ENCODE data around the gene ADAMTS13. TPM values are rescaled to one million over a fixed set of nuclear protein-coding genes. Genes with fewer than 3 reads are reported as not detected.
"Not testable (repeated sequence)": the region's sequence is repeated elsewhere in the genome, so short reads cannot be mapped to it uniquely, and the experiment has no call there.

The ADAMTS13 gene
- total RNA-seq, 2 donors from 2014 or later, result 2.0 to 2.4 TPM

DNA sequence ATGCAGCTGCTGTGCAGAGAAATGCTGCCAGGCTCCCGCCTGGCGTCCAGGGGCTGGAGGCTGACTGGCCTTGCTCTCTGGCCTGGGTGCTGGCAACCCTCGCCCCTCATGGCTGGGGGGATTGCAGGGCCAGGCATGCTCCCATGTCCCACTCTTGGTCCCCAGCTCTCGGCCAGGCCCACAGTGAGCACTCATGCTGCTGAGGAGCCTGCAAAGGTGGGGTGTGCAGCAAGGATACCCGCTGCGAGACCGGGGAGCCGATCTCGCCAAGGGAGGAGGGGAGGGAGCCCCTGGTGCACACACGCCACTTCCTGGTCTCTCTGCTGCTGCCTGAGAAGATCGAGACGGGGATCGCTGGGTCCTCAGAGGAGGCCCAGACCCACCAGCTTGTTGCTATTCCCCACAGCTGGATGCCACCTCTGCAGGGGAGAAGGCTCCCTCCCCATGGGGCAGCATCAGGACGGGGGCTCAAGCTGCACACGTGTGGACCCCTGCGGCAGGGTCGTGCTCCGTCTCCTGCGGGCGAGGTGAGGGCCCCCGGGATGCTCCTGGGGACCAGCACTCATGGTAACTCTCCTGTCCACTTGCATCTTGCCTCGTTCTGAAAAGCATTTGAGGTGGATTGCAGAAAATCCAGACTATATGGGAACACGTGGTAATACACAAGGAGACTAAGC is 23.3 kb downstream of the ADAMTS13 start:
- Histone ChIP-seq H3K9me3 (no peaks in the 10 kb centered on the region), H3K27ac (no peak overlapping the region), H3K4me1 (no peaks in the 10 kb centered on the region), H3K36me3 (no peaks in the 10 kb centered on the region), H3K4me3 (no peak overlapping the region), H3K27me3 (no peaks in the 10 kb centered on the region)
- TF ChIP-seq, protein P1, sequence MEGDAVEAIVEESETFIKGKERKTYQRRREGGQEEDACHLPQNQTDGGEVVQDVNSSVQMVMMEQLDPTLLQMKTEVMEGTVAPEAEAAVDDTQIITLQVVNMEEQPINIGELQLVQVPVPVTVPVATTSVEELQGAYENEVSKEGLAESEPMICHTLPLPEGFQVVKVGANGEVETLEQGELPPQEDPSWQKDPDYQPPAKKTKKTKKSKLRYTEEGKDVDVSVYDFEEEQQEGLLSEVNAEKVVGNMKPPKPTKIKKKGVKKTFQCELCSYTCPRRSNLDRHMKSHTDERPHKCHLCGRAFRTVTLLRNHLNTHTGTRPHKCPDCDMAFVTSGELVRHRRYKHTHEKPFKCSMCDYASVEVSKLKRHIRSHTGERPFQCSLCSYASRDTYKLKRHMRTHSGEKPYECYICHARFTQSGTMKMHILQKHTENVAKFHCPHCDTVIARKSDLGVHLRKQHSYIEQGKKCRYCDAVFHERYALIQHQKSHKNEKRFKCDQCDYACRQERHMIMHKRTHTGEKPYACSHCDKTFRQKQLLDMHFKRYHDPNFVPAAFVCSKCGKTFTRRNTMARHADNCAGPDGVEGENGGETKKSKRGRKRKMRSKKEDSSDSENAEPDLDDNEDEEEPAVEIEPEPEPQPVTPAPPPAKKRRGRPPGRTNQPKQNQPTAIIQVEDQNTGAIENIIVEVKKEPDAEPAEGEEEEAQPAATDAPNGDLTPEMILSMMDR (IDR thresholded peaks at IDR 0.05), result no peak
- no peak for DNase-seq (ENCODE audit: low spot score)

DNA sequence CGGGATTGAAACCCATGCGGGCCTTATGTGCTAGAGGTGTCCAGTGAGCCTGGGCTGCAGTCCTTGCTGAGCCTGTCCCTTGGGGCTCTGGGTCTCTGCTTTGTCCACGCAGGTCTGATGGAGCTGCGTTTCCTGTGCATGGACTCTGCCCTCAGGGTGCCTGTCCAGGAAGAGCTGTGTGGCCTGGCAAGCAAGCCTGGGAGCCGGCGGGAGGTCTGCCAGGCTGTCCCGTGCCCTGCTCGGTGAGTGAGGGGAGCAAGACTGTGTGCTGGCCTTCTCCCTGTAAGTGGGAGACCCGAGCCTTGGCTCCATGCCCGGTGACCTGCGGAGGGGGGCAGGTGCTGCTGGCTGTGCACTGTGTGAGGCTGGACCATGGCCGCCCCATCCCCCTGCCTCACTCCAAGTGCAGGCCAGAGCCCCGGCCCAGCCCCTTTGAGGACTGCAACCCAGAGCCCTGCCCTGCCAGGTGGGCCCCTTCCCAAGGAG is 26.4 kb downstream of the ADAMTS13 start:
- no peaks in the 10 kb centered on the region for H3K36me3 ChIP-seq
- no peaks in the 10 kb centered on the region for H3K9me3 ChIP-seq
- no peaks in the 10 kb centered on the region for H3K27me3 ChIP-seq
- no peak for DNase-seq (ENCODE audit: low spot score)
- no peaks in the 10 kb centered on the region for H3K4me1 ChIP-seq
- H3K4me3 ChIP-seq, result no peak overlapping the region
- TF ChIP-seq, protein P1 (IDR thresholded peaks at IDR 0.05), result no peak
- no peak overlapping the region for H3K27ac ChIP-seq

DNA sequence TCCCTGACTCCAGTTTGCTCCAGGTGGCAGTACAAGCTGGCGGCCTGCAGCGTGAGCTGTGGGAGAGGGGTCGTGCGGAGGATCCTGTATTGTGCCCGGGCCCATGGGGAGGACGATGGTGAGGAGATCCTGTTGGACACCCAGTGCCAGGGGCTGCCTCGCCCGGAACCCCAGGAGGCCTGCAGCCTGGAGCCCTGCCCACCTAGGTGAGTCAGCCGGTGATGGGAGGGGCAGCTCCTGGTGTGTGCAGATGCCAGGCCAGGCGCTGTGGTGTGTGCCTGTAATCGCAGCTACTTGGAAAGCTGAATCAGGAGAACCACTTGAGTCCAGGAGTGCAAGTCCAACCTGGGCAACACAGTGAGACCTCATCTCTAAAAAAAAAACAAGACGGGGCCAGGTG is 27.6 kb downstream of the ADAMTS13 start:
- Histone ChIP-seq H3K4me1 (no peaks in the 10 kb centered on the region), H3K36me3 (no peaks in the 10 kb centered on the region), H3K9me3 (no peaks in the 10 kb centered on the region), H3K27me3 (no peaks in the 10 kb centered on the region), H3K4me3 (no peak overlapping the region), H3K27ac (no peak overlapping the region)
- DNase-seq (ENCODE audit: low spot score), result no peak
- TF ChIP-seq, protein P1 (IDR thresholded peaks at IDR 0.05), result no peak

DNA sequence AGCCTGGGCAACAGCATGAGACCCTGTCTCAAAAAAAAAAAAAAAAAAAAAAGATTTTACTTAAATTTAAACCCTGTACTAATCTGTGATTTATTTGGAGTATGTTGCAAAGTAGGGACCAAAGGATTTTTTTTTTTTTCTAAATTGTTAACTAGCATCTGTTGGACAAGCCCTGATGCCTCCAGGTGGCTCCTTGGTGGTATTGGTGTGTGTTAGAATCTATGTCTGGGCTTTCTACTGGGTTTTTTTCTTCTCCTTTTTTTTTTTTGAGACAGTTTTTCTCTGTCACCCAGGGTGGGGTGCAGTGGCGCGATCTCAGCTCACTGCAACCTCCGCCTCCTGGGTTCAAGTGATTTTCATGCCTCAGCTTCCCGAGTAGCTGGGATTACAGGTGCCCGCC is 29.7 kb downstream of the ADAMTS13 start:
- H3K36me3 ChIP-seq; H3K4me1 ChIP-seq; H3K9me3 ChIP-seq; H3K27ac ChIP-seq; H3K4me3 ChIP-seq; H3K27me3 ChIP-seq; DNase-seq (ENCODE audit: low spot score): not testable (repeated sequence)

DNA sequence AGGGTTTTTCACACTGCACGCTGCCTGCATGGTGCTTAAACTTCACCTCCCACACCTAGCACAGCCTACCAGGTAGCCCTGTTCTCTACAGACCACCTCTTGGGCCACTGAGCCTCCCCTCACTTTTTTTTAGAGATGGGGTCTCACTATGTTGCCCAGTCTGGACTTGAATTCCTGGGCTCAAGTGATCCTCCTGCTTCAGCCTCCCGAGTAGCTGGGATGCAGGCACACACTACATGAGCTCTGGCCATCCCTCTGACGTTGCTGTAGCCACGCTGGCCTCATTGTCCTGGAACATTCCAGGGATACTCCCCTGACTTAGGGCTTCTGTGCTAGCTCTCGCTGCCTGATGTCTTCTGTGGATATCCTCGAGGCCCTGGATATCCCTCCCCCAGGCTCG is 30.4 kb downstream of the ADAMTS13 start:
- Histone ChIP-seq H3K4me1 (no peaks in the 10 kb centered on the region), H3K27ac (no peak overlapping the region), H3K9me3 (no peaks in the 10 kb centered on the region), H3K27me3 (no peaks in the 10 kb centered on the region), H3K4me3 (no peak overlapping the region), H3K36me3 (no peaks in the 10 kb centered on the region)
- TF ChIP-seq, protein P1 (IDR thresholded peaks at IDR 0.05), result no peak
- no peak for DNase-seq (ENCODE audit: low spot score)

DNA sequence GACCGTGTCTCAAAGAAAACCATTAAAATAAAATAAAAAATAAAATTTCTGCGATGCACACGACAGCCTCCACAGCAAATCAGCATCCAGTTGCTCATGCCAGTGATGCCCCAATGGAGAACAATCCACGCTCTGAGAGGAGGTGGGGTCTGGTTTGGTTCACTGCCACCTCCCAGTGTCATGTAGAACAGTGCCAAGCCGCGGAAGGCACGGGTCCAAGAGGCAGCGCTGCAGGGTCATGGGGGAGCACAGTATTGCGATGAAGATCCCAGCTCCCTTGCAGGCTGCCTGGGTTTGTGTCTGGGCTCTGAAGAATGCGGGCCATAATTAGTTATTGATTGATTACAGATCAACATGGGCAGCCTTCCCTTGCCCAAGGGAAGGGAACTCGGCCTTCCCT is 31.5 kb downstream of the ADAMTS13 start:
- H3K9me3 ChIP-seq, result no peaks in the 10 kb centered on the region
- H3K27ac ChIP-seq, result no peak overlapping the region
- no peak overlapping the region for H3K4me3 ChIP-seq
- H3K36me3 ChIP-seq, result no peaks in the 10 kb centered on the region
- peaks cover 0 to under 1% of the 10 kb centered on the region in 2 donors for H3K4me1 ChIP-seq
- H3K27me3 ChIP-seq, result no peaks in the 10 kb centered on the region
- no peak for DNase-seq (ENCODE audit: low spot score)
- TF ChIP-seq, protein P1 (IDR thresholded peaks at IDR 0.05), result no peak

All from right atrium auricular region (tissue), 2 donors.